Spleen (tissue), 11 donors: Measurements from ENCODE around the gene PNPLA2. TPM values are rescaled to one million over a fixed set of nuclear protein-coding genes. Genes with fewer than 3 reads are reported as not detected.

Source experiments
- DNase-seq: peaks from one replicate; pipeline ENCODE4 v3.0.0-alpha.2; 2020
- H3K27ac ChIP-seq, 8 donors: fragments of 200-600 bp; sonication (generic) in 7 of 8; 1 replicate in 4 of 8; 2 replicates in 4 of 8; pipeline versions ENCODE4 v1.5.0 to v1.8.0; 2016 to 2021; ENCODE audit warnings: inconsistent platforms in 4 of 8, mild to moderate bottlenecking in 4 of 8, moderate library complexity in 1 of 8
- H3K27me3 ChIP-seq, 7 donors: fragments of 200-600 bp; sonication (generic) in 6 of 7; replicated peaks in 1 of 7; 1 replicate in 4 of 7; 2 replicates in 3 of 7; pipeline versions ENCODE4 v1.5.0 to v1.8.0; 2016 to 2021; ENCODE audit warnings: inconsistent platforms in 3 of 7, mild to moderate bottlenecking in 1 of 7
- H3K36me3 ChIP-seq, 6 donors: fragments of 200-600 bp; sonication (generic) in 5 of 6; 1 replicate in 4 of 6; 2 replicates in 2 of 6; pipeline versions ENCODE4 v1.5.0 to v1.8.0; 2016 to 2021; ENCODE audit warnings: inconsistent platforms in 2 of 6
- H3K4me1 ChIP-seq, 6 donors: fragments of 200-600 bp; sonication (generic) in 5 of 6; 1 replicate in 3 of 6; 2 replicates in 3 of 6; pipeline versions ENCODE4 v1.5.0 to v1.8.0; 2016 to 2021; ENCODE audit warnings: inconsistent platforms in 3 of 6
- H3K4me3 ChIP-seq, 8 donors: fragments of 200-600 bp; sonication (generic) in 7 of 8; 1 replicate in 4 of 8; 2 replicates in 4 of 8; pipeline versions ENCODE4 v1.5.0 to v1.8.0; 2016 to 2021; ENCODE audit warnings: inconsistent platforms in 4 of 8, mild to moderate bottlenecking in 4 of 8, moderate library complexity in 2 of 8
- H3K9me3 ChIP-seq, 8 donors: fragments of 200-600 bp; sonication (generic) in 7 of 8; 1 replicate in 4 of 8; 2 replicates in 4 of 8; pipeline versions ENCODE4 v1.5.0 to v1.8.0; 2016 to 2021; ENCODE audit warnings: inconsistent platforms in 4 of 8
- CTCF ChIP-seq, 11 experiments: fragments of 200-600 bp in 7 of 11; fragments of 450-650 bp in 4 of 11; sonication (generic) in 4 of 11; IDR thresholded peaks in 8 of 11; conservative IDR thresholded peaks in 3 of 11; 1 replicate in 7 of 11; 2 replicates in 4 of 11; pipeline versions ENCODE4 v1.4.0 to v1.8.0; 2016 to 2021; ENCODE audit warnings: antibody characterized with exemption in 11 of 11, inconsistent platforms in 4 of 11, mild to moderate bottlenecking in 1 of 11
- POLR2A ChIP-seq, 3 donors: fragments of 450-650 bp; IDR thresholded peaks; one replicate each; pipeline ENCODE4 v1.5.1; 2017; ENCODE audit warnings: antibody characterized with exemption in 3 of 3, mild to moderate bottlenecking in 1 of 3
- POLR2AphosphoS5 ChIP-seq, 3 donors: sonication (generic); formaldehyde crosslinking; IDR thresholded peaks; one replicate each; pipeline ENCODE4 v1.5.1; 2017; ENCODE audit warnings: antibody characterized with exemption in 3 of 3
- WGBS, 5 donors: extraction: QIAGEN DNeasy Blood & Tissue Kit in 3 of 5; methylation state at CpG; one replicate each; pipeline versions ENCODE4 v1.1.5 to v1.1.7; 2013 to 2018; 5-methylcytosine and 5-hydroxymethylcytosine counted together
- intact Hi-C: fragments of 100-400 bp; cut with DNase I; formaldehyde crosslinking; loops from one replicate; pipeline ENCODE4 v1.15.0; 2023; ENCODE audit warnings: low total_unique reads
- polyA plus RNA-seq, 3 donors: library from polyadenylated mRNA; stranded (reverse); fragments of 200-250 nt; gene quantifications; one replicate each; pipeline ENCODE4 v1.2.1, GENCODE V29; 2013
- total RNA-seq, 7 donors: library from RNA; depleted of rRNA in 3 of 7; stranded (reverse); fragments of >200 nt in 3 of 7; fragmentation: NEBNext Ultra II Directional in 4 of 7; extraction: Animal tissue kit (Norgen Biotek cat#: 25700) in 4 of 7; gene quantifications; one replicate each; pipeline versions ENCODE4 v1.1.0 to v1.2.1, GENCODE V29; 2016 to 2021
- donor health status: healthy with polysubstance abuse.
- donor health status: DM: no; HTN: no; CAD: no; lungs with moderate emphysema.
- donor health status: DM: no; HTN: no; CAD: no.
- donor health status: Bipolar disorder and iron deficiency.
- donor health status: healthy.
- donor health status: DM: no; HTN: no; CAD: no.
- donor health status: DM: yes; HTN: yes; CAD: no.

The PNPLA2 gene
- total and polyA plus RNA-seq, 10 donors, result 46.3 to 131 (median 107) TPM

- peaks cover 16 to 66% (median 47%) of the 10 kb centered on the region in 6 donors for H3K4me1 ChIP-seq
- no peaks in the 10 kb centered on the region for H3K9me3 ChIP-seq
- H3K4me3 ChIP-seq, result peak overlapping the region; percentile 78 to 99 (median 90)
- DNase-seq, result no peak
- intact Hi-C loops, result no loop called here
- H3K36me3 ChIP-seq, result peaks cover 0 to 41% (median 31%) of the 10 kb centered on the region in 6 donors
- peak overlapping the region; percentile 92 to 96 (median 96) for H3K27ac ChIP-seq
- H3K27me3 ChIP-seq, result no peaks in the 10 kb centered on the region
- 0 to 1% (median 1%) methylated on average over 12 to 55 of the region's 55 CpGs for WGBS, 5 donors
- TF ChIP-seq POLR2A (IDR thresholded peaks at IDR 0.05) (no peak), CTCF (IDR thresholded peaks at IDR 0.05 in 8 of 11, conservative IDR thresholded peaks at IDR 0.05 in 3 of 11) (peak in 5 of 11 experiments; percentile 1 to 11 (median 4))
Measured at GRCh38 chr11:810040-810567, 8.6 kb upstream of the PNPLA2 start.

GRCh38 chr11:811446-812245, 7.1 kb upstream of the PNPLA2 start:
- 66 to 79% (median 74%) methylated on average over 12 to 14 of the region's 14 CpGs for WGBS, 5 donors
- H3K27ac ChIP-seq, result no peak overlapping the region
- no peaks in the 10 kb centered on the region for H3K27me3 ChIP-seq
- peaks cover 0 to 48% (median 31%) of the 10 kb centered on the region in 6 donors for H3K36me3 ChIP-seq
- H3K9me3 ChIP-seq, result no peaks in the 10 kb centered on the region
- TF ChIP-seq CTCF (IDR thresholded peaks at IDR 0.05 in 8 of 11, conservative IDR thresholded peaks at IDR 0.05 in 3 of 11) (no peak), POLR2A (IDR thresholded peaks at IDR 0.05) (no peak), POLR2AphosphoS5 (IDR thresholded peaks at IDR 0.05) (no peak)
- H3K4me3 ChIP-seq, result peak overlapping the region in 1 of 8 donors; percentile 99
- H3K4me1 ChIP-seq, result peaks cover 16 to 53% (median 39%) of the 10 kb centered on the region in 6 donors
- no peak for DNase-seq
- intact Hi-C loops, result no loop called here

- Histone ChIP-seq H3K9me3 (no peaks in the 10 kb centered on the region), H3K4me3 (no peak overlapping the region), H3K36me3 (peaks cover 0 to 48% (median 31%) of the 10 kb centered on the region in 6 donors), H3K4me1 (peaks cover 16 to 51% (median 38%) of the 10 kb centered on the region in 6 donors), H3K27ac (no peak overlapping the region), H3K27me3 (no peaks in the 10 kb centered on the region)
- intact Hi-C loops, result no loop called here
- 82 to 97% (median 92%) methylated on average over 2 to 3 of the region's 3 CpGs for WGBS, 5 donors
- DNase-seq, result no peak
- TF ChIP-seq POLR2AphosphoS5 (IDR thresholded peaks at IDR 0.05) (no peak), POLR2A (IDR thresholded peaks at IDR 0.05) (no peak), CTCF (IDR thresholded peaks at IDR 0.05 in 8 of 11, conservative IDR thresholded peaks at IDR 0.05 in 3 of 11) (no peak)
Measured at GRCh38 chr11:812390-812789, 6.3 kb upstream of the PNPLA2 start.

- 85 to 91% (median 89%) methylated on average over 6 of the region's 6 CpGs for WGBS, 5 donors
- no peak for DNase-seq
- intact Hi-C loops, result no loop called here
- TF ChIP-seq CTCF (IDR thresholded peaks at IDR 0.05 in 8 of 11, conservative IDR thresholded peaks at IDR 0.05 in 3 of 11), result no peak
- no peak for TF ChIP-seq POLR2AphosphoS5 (IDR thresholded peaks at IDR 0.05)
- TF ChIP-seq POLR2A (IDR thresholded peaks at IDR 0.05), result no peak
- no peaks in the 10 kb centered on the region for H3K27me3 ChIP-seq
- H3K4me1 ChIP-seq, result peaks cover 14 to 44% (median 33%) of the 10 kb centered on the region in 6 donors
- H3K27ac ChIP-seq, result no peak overlapping the region
- H3K36me3 ChIP-seq, result peaks cover 0 to 48% (median 31%) of the 10 kb centered on the region in 6 donors
- no peaks in the 10 kb centered on the region for H3K9me3 ChIP-seq
- no peak overlapping the region for H3K4me3 ChIP-seq
Measured at GRCh38 chr11:813072-813455, 5.7 kb upstream of the PNPLA2 start.
